ENCODE measurements around the gene HHAT.

HHAT gene

GRCh38 chr1:210641582-210641981 is 312.9 kb downstream of the HHAT start:
- Histone ChIP-seq H3K27ac (ENCODE audit: low read depth, low read length, severe bottlenecking) (no peak overlapping the region), H3K9me3 (ENCODE audit: control insufficient read depth, low read length) (no peaks in the 10 kb centered on the region), H3K4me3 (ENCODE audit: extremely low read depth, insufficient read depth, low read length, poor library complexity, severe bottlenecking) (no peak overlapping the region), H3K36me3 (ENCODE audit: control insufficient read depth, insufficient read depth, low read length) (no peaks in the 10 kb centered on the region), H3K4me1 (ENCODE audit: control insufficient read depth, insufficient read depth, low read length, poor library complexity, severe bottlenecking) (no peaks in the 10 kb centered on the region)
- WGBS, 2 experiments (ENCODE audit: insufficient coverage in 2 of 2) = 87 to 100% methylated on average over 2 to 3 of the region's 5 CpGs

GRCh38 chr1:210645582-210646257 is 317.0 kb downstream of the HHAT start:
- no peaks in the 10 kb centered on the region for H3K4me1 ChIP-seq (ENCODE audit: control insufficient read depth, insufficient read depth, low read length, poor library complexity, severe bottlenecking)
- no peaks in the 10 kb centered on the region for H3K36me3 ChIP-seq (ENCODE audit: control insufficient read depth, insufficient read depth, low read length)
- 82 to 83% methylated on average over 7 of the region's 7 CpGs for WGBS, 2 experiments (ENCODE audit: insufficient coverage in 2 of 2)
- no peak overlapping the region for H3K27ac ChIP-seq (ENCODE audit: low read depth, low read length, severe bottlenecking)
- no peaks in the 10 kb centered on the region for H3K9me3 ChIP-seq (ENCODE audit: control insufficient read depth, low read length)
- H3K4me3 ChIP-seq (ENCODE audit: extremely low read depth, insufficient read depth, low read length, poor library complexity, severe bottlenecking) = no peak overlapping the region

- Histone ChIP-seq H3K27ac (ENCODE audit: low read depth, low read length, severe bottlenecking) (no peak overlapping the region), H3K4me3 (ENCODE audit: extremely low read depth, insufficient read depth, low read length, poor library complexity, severe bottlenecking) (no peak overlapping the region), H3K4me1 (ENCODE audit: control insufficient read depth, insufficient read depth, low read length, poor library complexity, severe bottlenecking) (no peaks in the 10 kb centered on the region), H3K36me3 (ENCODE audit: control insufficient read depth, insufficient read depth, low read length) (no peaks in the 10 kb centered on the region), H3K9me3 (ENCODE audit: control insufficient read depth, low read length) (no peaks in the 10 kb centered on the region)
- WGBS, 2 experiments (ENCODE audit: insufficient coverage in 2 of 2) = no CpG with 5 or more reads among the region's 2 CpGs
These were observed 317.5 kb downstream of the HHAT start for GRCh38 chr1:210646258-210646616.

- Histone ChIP-seq H3K27ac (ENCODE audit: low read depth, low read length, severe bottlenecking) (no peak overlapping the region), H3K4me1 (ENCODE audit: control insufficient read depth, insufficient read depth, low read length, poor library complexity, severe bottlenecking) (no peaks in the 10 kb centered on the region), H3K4me3 (ENCODE audit: extremely low read depth, insufficient read depth, low read length, poor library complexity, severe bottlenecking) (no peak overlapping the region), H3K36me3 (ENCODE audit: control insufficient read depth, insufficient read depth, low read length) (no peaks in the 10 kb centered on the region), H3K9me3 (ENCODE audit: control insufficient read depth, low read length) (no peaks in the 10 kb centered on the region)
- WGBS, 2 experiments (ENCODE audit: insufficient coverage in 2 of 2) = 90 to 100% methylated on average over 4 of the region's 6 CpGs
These were observed 319.0 kb downstream of the HHAT start for GRCh38 chr1:210647406-210648333.

- no CpG with 5 or more reads among the region's 2 CpGs for WGBS, 2 experiments (ENCODE audit: insufficient coverage in 2 of 2)
- H3K4me1 ChIP-seq (ENCODE audit: control insufficient read depth, insufficient read depth, low read length, poor library complexity, severe bottlenecking) = no peaks in the 10 kb centered on the region
- H3K4me3 ChIP-seq (ENCODE audit: extremely low read depth, insufficient read depth, low read length, poor library complexity, severe bottlenecking) = no peak overlapping the region
- H3K9me3 ChIP-seq (ENCODE audit: control insufficient read depth, low read length) = no peaks in the 10 kb centered on the region
- H3K36me3 ChIP-seq (ENCODE audit: control insufficient read depth, insufficient read depth, low read length) = no peaks in the 10 kb centered on the region
- H3K27ac ChIP-seq (ENCODE audit: low read depth, low read length, severe bottlenecking) = no peak overlapping the region
These were observed 320.0 kb downstream of the HHAT start for GRCh38 chr1:210648588-210649269.

- Histone ChIP-seq H3K36me3 (ENCODE audit: control insufficient read depth, insufficient read depth, low read length) (no peaks in the 10 kb centered on the region), H3K9me3 (ENCODE audit: control insufficient read depth, low read length) (no peaks in the 10 kb centered on the region), H3K4me1 (ENCODE audit: control insufficient read depth, insufficient read depth, low read length, poor library complexity, severe bottlenecking) (no peaks in the 10 kb centered on the region), H3K27ac (ENCODE audit: low read depth, low read length, severe bottlenecking) (no peak overlapping the region), H3K4me3 (ENCODE audit: extremely low read depth, insufficient read depth, low read length, poor library complexity, severe bottlenecking) (no peak overlapping the region)
- WGBS, 2 experiments (ENCODE audit: insufficient coverage in 2 of 2) = 100% methylated on average over 1 of the region's 2 CpGs; no CpG with 5 or more reads in 1 of the 2 experiments
These were observed 321.7 kb downstream of the HHAT start for GRCh38 chr1:210650403-210650802.

GRCh38 chr1:210652329-210652954 is 323.7 kb downstream of the HHAT start:
- no peaks in the 10 kb centered on the region for H3K36me3 ChIP-seq (ENCODE audit: control insufficient read depth, insufficient read depth, low read length)
- no peak overlapping the region for H3K27ac ChIP-seq (ENCODE audit: low read depth, low read length, severe bottlenecking)
- H3K9me3 ChIP-seq (ENCODE audit: control insufficient read depth, low read length) = no peaks in the 10 kb centered on the region
- WGBS, 2 experiments (ENCODE audit: insufficient coverage in 2 of 2) = 84 to 90% methylated on average over 5 to 6 of the region's 7 CpGs
- no peak overlapping the region for H3K4me3 ChIP-seq (ENCODE audit: extremely low read depth, insufficient read depth, low read length, poor library complexity, severe bottlenecking)
- no peaks in the 10 kb centered on the region for H3K4me1 ChIP-seq (ENCODE audit: control insufficient read depth, insufficient read depth, low read length, poor library complexity, severe bottlenecking)

GRCh38 chr1:210653771-210654170 is 325.1 kb downstream of the HHAT start:
- Histone ChIP-seq H3K9me3 (ENCODE audit: control insufficient read depth, low read length) (no peaks in the 10 kb centered on the region), H3K36me3 (ENCODE audit: control insufficient read depth, insufficient read depth, low read length) (no peaks in the 10 kb centered on the region), H3K4me1 (ENCODE audit: control insufficient read depth, insufficient read depth, low read length, poor library complexity, severe bottlenecking) (no peaks in the 10 kb centered on the region), H3K4me3 (ENCODE audit: extremely low read depth, insufficient read depth, low read length, poor library complexity, severe bottlenecking) (no peak overlapping the region), H3K27ac (ENCODE audit: low read depth, low read length, severe bottlenecking) (no peak overlapping the region)
- 59 to 62% methylated on average over 6 of the region's 6 CpGs for WGBS, 2 experiments (ENCODE audit: insufficient coverage in 2 of 2)

GRCh38 chr1:210654176-210654981 is 325.7 kb downstream of the HHAT start:
- 79 to 88% methylated on average over 4 to 5 of the region's 7 CpGs for WGBS, 2 experiments (ENCODE audit: insufficient coverage in 2 of 2)
- H3K9me3 ChIP-seq (ENCODE audit: control insufficient read depth, low read length) = no peaks in the 10 kb centered on the region
- no peak overlapping the region for H3K4me3 ChIP-seq (ENCODE audit: extremely low read depth, insufficient read depth, low read length, poor library complexity, severe bottlenecking)

GRCh38 chr1:210655511-210655910 is 326.8 kb downstream of the HHAT start:
- Histone ChIP-seq H3K4me3 (ENCODE audit: extremely low read depth, insufficient read depth, low read length, poor library complexity, severe bottlenecking) (no peak overlapping the region), H3K27ac (ENCODE audit: low read depth, low read length, severe bottlenecking) (no peak overlapping the region), H3K4me1 (ENCODE audit: control insufficient read depth, insufficient read depth, low read length, poor library complexity, severe bottlenecking) (no peaks in the 10 kb centered on the region), H3K9me3 (ENCODE audit: control insufficient read depth, low read length) (no peaks in the 10 kb centered on the region), H3K36me3 (ENCODE audit: control insufficient read depth, insufficient read depth, low read length) (no peaks in the 10 kb centered on the region)
- WGBS, 2 experiments (ENCODE audit: insufficient coverage in 2 of 2) = 83 to 87% methylated on average over 6 to 7 of the region's 7 CpGs

More at GRCh38 chr1:210654176-210654981, 325.7 kb downstream of the HHAT start:
- Histone ChIP-seq H3K36me3 (ENCODE audit: control insufficient read depth, insufficient read depth, low read length) (no peaks in the 10 kb centered on the region), H3K4me1 (ENCODE audit: control insufficient read depth, insufficient read depth, low read length, poor library complexity, severe bottlenecking) (no peaks in the 10 kb centered on the region), H3K27ac (ENCODE audit: low read depth, low read length, severe bottlenecking) (no peak overlapping the region)
